ELR (cell line): ENCODE data around the gene LAIR1.
"Not testable (repeated sequence)": the region's sequence is repeated elsewhere in the genome, so short reads cannot be mapped to it uniquely, and the experiment has no call there.

Experiments
- DNase-seq: peaks from one replicate; pipeline ENCODE4 v3.0.0-alpha.2; 2015; ENCODE audit warnings: low read depth

Gene LAIR1

DNA sequence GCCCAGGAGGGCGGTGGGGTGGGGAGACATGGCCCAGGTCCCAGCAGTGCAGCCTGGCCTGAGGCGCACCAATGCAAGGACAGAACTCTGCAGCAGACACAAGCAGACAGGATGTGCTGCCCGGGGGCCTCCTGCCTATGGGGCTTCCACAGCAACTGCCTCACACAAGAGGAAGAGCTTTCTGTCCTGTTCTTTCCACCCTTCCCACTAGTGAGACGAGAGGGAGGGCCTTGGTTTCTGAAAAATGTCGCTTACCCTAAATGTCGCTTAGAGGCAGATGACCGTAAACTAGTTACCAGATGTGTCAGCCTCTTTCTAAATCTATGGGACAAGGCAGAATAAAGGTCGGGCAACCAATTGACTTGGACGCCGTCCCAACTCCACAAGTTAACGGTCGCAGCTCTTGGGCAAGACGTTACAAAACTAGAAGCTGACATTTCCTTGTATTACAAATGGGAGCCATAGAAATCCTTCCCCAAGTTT lies at the start of gene LAIR1:
TSS of gene LAIR1 (minus strand) at position 157 of the 483 bp plus-strand sequence. CDS start at position 30, 127 bp downstream.
- no peak for DNase-seq

- no peak for DNase-seq
Measured at GRCh38 chr19:54414156-54414555, 49.4 kb upstream of the LAIR1 start.

- DNase-seq: no peak
Measured at GRCh38 chr19:54412877-54413276, 48.1 kb upstream of the LAIR1 start.

GRCh38 chr19:54411033-54411432 lies 46.3 kb upstream of the LAIR1 start:
- no peak for DNase-seq

- no peak for DNase-seq
Measured at GRCh38 chr19:54408456-54409026, 43.8 kb upstream of the LAIR1 start.

DNA sequence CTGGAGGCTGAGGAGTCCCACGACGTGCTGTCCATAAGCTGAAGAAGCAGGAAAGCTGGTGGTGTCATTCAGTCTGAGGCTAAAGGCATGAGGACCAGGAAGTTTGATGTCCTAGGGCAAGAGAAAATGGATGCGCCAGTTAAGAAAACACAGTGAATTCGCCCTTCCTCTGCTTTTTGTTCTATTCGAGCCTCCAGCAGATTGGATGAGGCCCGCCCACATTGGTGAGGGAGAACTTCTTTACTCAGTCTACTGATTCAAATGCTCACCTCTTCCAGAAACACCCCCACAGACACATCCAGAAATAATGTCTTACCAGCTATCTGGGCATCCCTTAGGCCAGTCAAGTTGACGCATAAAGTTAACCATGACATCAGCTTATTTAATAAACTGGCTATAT lies 43.0 kb upstream of the LAIR1 start:
- DNase-seq: no peak

- no peak for DNase-seq
Measured at GRCh38 chr19:54405628-54406027, 40.9 kb upstream of the LAIR1 start.

DNA sequence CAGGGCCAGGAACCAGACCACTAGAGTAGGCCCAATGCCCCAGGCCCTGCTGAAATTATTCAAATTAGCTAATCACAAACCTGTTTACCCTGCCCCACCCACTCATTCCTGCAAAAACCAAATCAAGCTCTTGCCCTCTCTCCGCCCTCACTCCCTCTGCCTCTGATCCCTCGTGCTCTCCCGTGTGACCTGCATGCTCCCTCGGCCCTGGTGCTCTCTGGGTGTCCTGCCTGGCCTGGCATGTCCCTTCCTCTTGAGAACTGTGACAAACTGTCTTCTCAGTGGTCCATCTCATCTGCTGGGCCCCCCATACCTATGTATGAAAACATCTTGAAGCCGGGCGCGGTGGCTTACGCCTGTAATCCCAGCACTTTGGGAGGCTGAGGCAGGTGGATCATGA lies 38.3 kb upstream of the LAIR1 start:
- DNase-seq: no peak

DNA sequence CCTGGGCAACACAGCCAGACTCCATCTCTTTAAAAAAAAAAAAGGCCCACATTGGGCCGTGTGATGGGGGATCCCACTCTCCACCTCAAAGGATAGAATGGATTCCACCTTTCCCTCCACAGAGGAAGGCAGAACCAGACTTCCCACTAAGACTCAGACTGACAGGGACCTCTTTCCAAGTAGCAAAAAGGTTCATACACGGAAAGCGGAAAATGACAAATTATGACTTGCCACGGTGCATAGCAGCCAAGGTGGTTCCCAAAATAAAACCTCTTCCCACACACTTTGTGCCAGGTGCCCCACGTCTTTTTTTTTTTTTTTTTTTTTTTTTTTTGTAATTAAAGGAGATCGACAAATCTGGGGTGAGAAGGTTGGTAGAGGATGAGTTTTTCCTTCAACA lies 36.2 kb upstream of the LAIR1 start:
- DNase-seq: no peak

- DNase-seq: no peak
Measured at GRCh38 chr19:54399189-54399588, 34.5 kb upstream of the LAIR1 start.

GRCh38 chr19:54395685-54396084 lies 31.0 kb upstream of the LAIR1 start:
- DNase-seq: no peak

DNA sequence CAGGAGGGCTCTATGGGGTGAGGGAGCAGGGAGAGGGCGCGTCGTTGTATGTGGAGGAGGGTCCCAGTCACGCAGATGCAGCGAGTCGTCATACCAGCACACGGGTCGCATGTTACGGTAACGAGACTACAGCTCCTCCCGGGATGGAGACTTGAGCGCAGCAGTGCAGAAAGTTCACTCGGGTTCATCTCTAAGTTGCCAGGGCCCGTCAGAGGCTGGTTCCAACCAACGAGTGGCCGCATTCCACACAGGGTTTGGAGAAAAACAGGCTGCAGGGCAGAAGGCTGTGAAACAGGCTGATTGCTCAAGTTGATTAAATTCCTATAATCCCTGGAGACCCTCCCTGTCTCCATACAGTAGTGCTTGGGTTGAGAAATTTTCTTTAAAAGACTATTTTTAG lies 28.6 kb upstream of the LAIR1 start:
- DNase-seq: no peak

DNA sequence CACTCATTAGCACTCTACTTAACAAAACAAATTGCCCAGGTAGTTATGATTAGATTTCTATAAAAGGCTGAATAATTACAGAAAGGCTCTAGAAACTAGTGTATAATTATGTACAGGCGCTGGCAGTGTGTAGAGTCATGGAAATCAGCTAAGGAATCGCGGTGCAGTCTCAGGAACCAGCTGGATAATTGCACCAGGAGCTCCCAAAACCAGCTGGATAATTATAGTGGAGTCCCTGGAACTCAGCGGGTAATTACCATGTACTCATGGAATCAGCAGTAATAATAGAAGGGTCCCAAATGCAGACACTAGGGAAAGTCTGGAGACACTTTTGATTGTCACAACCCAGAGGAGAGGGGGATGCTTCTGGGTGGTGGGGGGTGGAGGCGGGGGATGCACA lies 27.4 kb upstream of the LAIR1 start:
- no peak for DNase-seq

- peak; percentile 5 for DNase-seq
Measured at GRCh38 chr19:54391589-54392061, 26.9 kb upstream of the LAIR1 start.

DNA sequence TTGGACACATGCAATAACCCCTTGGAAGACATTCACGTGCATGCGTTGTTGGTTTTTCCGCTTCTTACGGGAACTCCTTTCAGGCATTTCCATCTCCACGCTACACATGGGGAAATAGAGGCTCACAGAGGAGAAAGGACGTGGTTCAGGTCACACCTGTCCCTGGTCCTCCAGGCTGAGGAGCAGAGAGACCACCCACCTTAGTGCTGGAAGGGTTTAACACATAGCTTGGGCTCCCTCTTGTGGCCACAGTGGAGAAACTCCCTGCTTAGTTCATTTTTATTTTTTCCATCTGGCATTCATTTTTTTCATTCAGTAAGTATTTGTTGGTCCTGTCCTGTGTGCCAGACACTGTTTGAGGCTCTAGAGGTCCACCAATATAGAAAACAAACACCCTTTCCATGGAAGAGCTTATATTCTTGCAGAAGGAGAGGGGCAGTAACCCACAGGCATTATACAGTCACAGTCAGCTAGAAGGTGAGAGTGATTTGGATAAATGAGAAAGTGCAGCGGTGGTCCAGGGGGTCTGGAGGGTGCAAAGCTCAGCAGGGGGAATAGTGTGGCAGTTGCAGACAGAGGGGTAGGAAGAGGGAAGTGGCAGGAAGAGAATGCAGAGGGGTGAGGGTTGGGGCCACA lies 26.3 kb upstream of the LAIR1 start:
- DNase-seq: peak; percentile 63

DNA sequence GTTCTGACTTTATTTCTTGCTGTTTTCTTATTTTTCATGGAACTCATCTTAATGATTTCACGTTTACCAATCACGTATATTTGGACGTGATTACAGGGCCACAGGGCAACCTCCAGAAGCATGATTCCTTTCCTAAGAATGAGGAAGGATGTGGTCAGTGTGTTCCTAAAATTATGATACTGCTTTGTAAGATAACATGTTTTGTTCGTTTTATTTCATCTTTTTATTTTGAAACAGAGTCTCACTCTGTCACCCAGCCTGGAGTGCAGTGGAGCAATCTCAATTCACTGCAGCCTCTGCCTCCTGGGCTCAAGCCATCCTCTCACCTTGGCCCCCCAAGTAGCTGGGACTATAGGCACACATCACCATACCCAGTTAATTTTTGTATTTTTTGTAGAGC lies 24.8 kb upstream of the LAIR1 start:
- no peak for DNase-seq

GRCh38 chr19:54388802-54389139 lies 24.0 kb upstream of the LAIR1 start:
- DNase-seq: no peak

DNA sequence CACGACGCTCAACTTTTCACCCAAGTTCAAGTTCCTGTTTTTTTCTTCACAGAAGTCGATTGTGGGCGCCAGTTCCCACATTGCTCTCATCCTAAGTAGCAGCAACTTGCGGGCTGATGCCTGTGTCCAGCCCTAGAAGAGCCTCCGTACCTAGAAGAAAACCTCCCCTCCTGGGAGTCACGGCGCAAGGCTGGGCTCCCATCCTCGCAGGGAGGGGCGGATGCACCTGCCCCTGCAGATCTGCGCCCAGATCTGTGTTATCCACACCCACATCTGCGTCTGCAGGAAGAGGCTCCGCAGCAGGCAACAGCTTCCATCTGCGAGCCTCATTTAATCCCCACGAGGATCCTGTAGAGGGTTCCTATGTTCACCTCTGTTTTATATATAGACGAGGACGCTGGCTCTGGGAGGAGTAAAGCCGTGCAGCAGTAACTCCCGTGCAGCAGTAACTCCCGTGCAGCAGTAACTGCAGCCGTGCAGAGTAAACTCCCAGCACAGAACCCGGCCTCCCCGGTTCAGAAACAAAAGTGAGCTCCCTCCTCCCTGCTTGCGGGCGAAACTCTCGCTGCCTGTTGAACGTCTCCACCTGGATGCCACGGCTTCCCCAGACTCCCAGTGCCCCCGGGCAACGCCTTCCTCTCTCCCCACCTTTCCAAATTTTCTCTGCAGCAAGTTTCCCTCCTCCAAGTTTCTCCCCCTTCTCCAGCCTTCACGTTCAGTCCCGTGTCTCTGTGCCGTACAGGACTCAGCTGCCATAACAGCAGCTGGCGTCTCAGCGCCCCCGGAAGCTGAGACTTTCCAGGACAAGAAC lies 23.5 kb upstream of the LAIR1 start:
- peak; percentile 4 for DNase-seq

- DNase-seq: no peak
Measured at GRCh38 chr19:54383330-54383729, 18.6 kb upstream of the LAIR1 start.

- DNase-seq: not testable (repeated sequence)
Measured at GRCh38 chr19:54382041-54382440, 17.3 kb upstream of the LAIR1 start.

DNA sequence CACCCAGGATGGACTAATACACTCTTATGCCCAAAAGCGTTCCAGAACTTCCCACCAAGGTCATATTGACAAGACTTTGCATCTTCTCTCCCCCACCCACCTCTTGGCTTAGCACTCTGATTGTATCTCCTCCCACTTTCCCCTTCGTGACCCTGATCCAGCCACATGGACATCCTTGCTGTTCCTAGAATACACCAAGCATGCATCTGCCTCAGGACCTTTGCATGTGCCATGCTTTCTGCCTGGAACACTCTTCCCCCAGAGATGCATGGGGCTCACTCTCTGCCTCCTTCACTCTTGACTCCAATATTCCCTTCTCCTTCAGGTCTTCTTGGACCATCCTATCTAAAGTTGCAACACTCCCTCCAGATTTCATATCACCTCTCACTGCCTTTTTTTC lies 16.2 kb upstream of the LAIR1 start:
- no peak for DNase-seq

- DNase-seq: no peak
Measured at GRCh38 chr19:54379187-54379678, 14.5 kb upstream of the LAIR1 start.
